H1 (cell line): Measurements from ENCODE around the gene MIF4GD. TPM values are rescaled to one million over a fixed set of nuclear protein-coding genes. Genes with fewer than 3 reads are reported as not detected.

Experiments used
- CTCF ChIA-PET: fragments of 300-600 bp; sonication (Branson Sonifier 250); formaldehyde crosslinking; loops from one replicate; lab custom pipeline; 2021; ENCODE audit not compliant: partially characterized antibody; lab: Charles Lee
- POLR2A ChIA-PET: fragments of 300-600 bp; sonication (Branson Sonifier 250); formaldehyde crosslinking; loops from one replicate; lab custom pipeline; 2021; ENCODE audit warnings: inconsistent platforms; ENCODE audit not compliant: partially characterized antibody; lab: Charles Lee
- DNase-seq, 2 experiments: peaks; one replicate each; pipeline versions ENCODE4 v3.0.0 to v3.0.0-alpha.2; 2010 to 2022; ENCODE audit warnings: low spot score in 2 of 2, low read depth in 1 of 2, mixed read lengths in 1 of 2
- FAIRE-seq: peaks from 2 replicates; lab custom pipeline; 2011; peaks lifted over from hg19 to GRCh38; lab: Jason Lieb, UNC
- H2AFZ ChIP-seq: 2 replicates; pipeline ENCODE4 v1.8.1; 2012; ENCODE audit warnings: low read length, inconsistent platforms
- H2AK5ac ChIP-seq: 2 replicates; pipeline ENCODE4 v1.6.1; 2013; ENCODE audit warnings: low read depth, low read length
- H2BK120ac ChIP-seq: replicated peaks from 2 replicates; pipeline ENCODE3; 2013; ENCODE audit warnings: low read depth, low read length, inconsistent platforms
- H2BK12ac ChIP-seq: 2 replicates; pipeline ENCODE4 v1.6.1; 2013; ENCODE audit warnings: low read depth, low read length
- H2BK15ac ChIP-seq: 2 replicates; pipeline ENCODE4 v1.6.1; 2013; ENCODE audit warnings: low read length
- H2BK20ac ChIP-seq: 2 replicates; pipeline ENCODE4 v1.6.1; 2013; ENCODE audit warnings: low read length
- H2BK5ac ChIP-seq: 2 replicates; pipeline ENCODE4 v1.6.1; 2013; ENCODE audit warnings: low read depth, low read length
- H3K14ac ChIP-seq: 2 replicates; pipeline ENCODE4 v1.6.1; 2013; ENCODE audit warnings: inconsistent platforms; ENCODE audit not compliant: insufficient read length
- H3K18ac ChIP-seq: 2 replicates; pipeline ENCODE4 v1.6.1; 2013; ENCODE audit warnings: low read length; ENCODE audit errors: extremely low read depth
- H3K23ac ChIP-seq: 2 replicates; pipeline ENCODE4 v1.6.1; 2013; ENCODE audit warnings: inconsistent platforms; ENCODE audit not compliant: insufficient read length
- H3K23me2 ChIP-seq: 2 replicates; pipeline ENCODE4 v1.6.1; 2013; ENCODE audit warnings: low read depth, low read length
- H3K27ac ChIP-seq: 2 replicates; pipeline ENCODE4 v1.6.1; 2011; ENCODE audit warnings: low read depth, low read length, inconsistent platforms
- H3K27me3 ChIP-seq, 4 experiments: replicated peaks in 1 of 4; 1 replicate in 1 of 4; 2 replicates in 3 of 4; pipeline versions ENCODE4 v1.6.1 to v1.8.1; 2011 to 2013; ENCODE audit warnings: low read length in 3 of 4, mild to moderate bottlenecking in 3 of 4, inconsistent platforms in 2 of 4, mixed read lengths in 2 of 4, moderate library complexity in 1 of 4; ENCODE audit not compliant: control insufficient read depth in 3 of 4, insufficient read depth in 3 of 4; ENCODE audit errors: extremely low read depth in 1 of 4
- H3K36me3 ChIP-seq, 4 experiments: 2 replicates each; pipeline versions ENCODE4 v1.6.1 to v1.8.1; 2011 to 2013; ENCODE audit warnings: mild to moderate bottlenecking in 4 of 4, low read length in 3 of 4, moderate library complexity in 2 of 4, control low read depth in 1 of 4, inconsistent platforms in 1 of 4; ENCODE audit not compliant: insufficient read depth in 4 of 4, control insufficient read depth in 2 of 4
- H3K4ac ChIP-seq: replicated peaks from 2 replicates; pipeline ENCODE3; 2013; ENCODE audit warnings: low read length, low read depth, mixed read lengths, inconsistent platforms; ENCODE audit not compliant: insufficient read length
- H3K4me1 ChIP-seq, 4 experiments: replicated peaks in 1 of 4; 1 replicate in 1 of 4; 2 replicates in 3 of 4; pipeline versions ENCODE4 v1.6.1 to v1.8.1; 2011 to 2013; ENCODE audit warnings: low read length in 3 of 4, inconsistent platforms in 2 of 4, mixed read lengths in 1 of 4; ENCODE audit not compliant: insufficient read depth in 4 of 4, control insufficient read depth in 3 of 4
- H3K4me2 ChIP-seq, 2 experiments: 2 replicates each; pipeline versions ENCODE4 v1.6.1 to v1.8.1; 2011 to 2013; ENCODE audit warnings: low read depth in 2 of 2, low read length in 2 of 2, control low read depth in 1 of 2, inconsistent platforms in 1 of 2, mild to moderate bottlenecking in 1 of 2; ENCODE audit not compliant: insufficient read depth in 1 of 2
- H3K4me3 ChIP-seq, 4 experiments: fragments of 200-600, 300-600 bp in 1 of 4; sonication (generic), shearing (Covaris generic), sonication (Bioruptor Twin) in 1 of 4; 2 replicates each; pipeline versions ENCODE4 v1.5.1 to v1.8.1; 2011 to 2016; ENCODE audit warnings: low read length in 4 of 4, low read depth in 3 of 4, control low read depth in 2 of 4, inconsistent platforms in 2 of 4, mild to moderate bottlenecking in 2 of 4, mixed read lengths in 1 of 4, moderate library complexity in 1 of 4; ENCODE audit not compliant: insufficient read depth in 2 of 4; ENCODE audit errors: extremely low read depth in 1 of 4
- H3K56ac ChIP-seq: replicated peaks from 2 replicates; pipeline ENCODE3; 2013; ENCODE audit warnings: low read depth, mild to moderate bottlenecking, mixed read lengths, low read length, inconsistent platforms; ENCODE audit not compliant: insufficient read length
- H3K79me1 ChIP-seq: 2 replicates; pipeline ENCODE4 v1.6.1; 2013; ENCODE audit warnings: low read depth, low read length, control low read depth
- H3K79me2 ChIP-seq, 2 experiments: 2 replicates each; pipeline versions ENCODE4 v1.6.1 to v1.8.1; 2012 to 2013; ENCODE audit warnings: low read length in 2 of 2, mild to moderate bottlenecking in 2 of 2, inconsistent platforms in 1 of 2; ENCODE audit not compliant: insufficient read depth in 2 of 2, control insufficient read depth in 1 of 2
- H3K9ac ChIP-seq, 4 experiments: replicated peaks in 1 of 4; 1 replicate in 1 of 4; 2 replicates in 3 of 4; pipeline versions ENCODE4 v1.6.1 to v1.8.1; 2011 to 2013; ENCODE audit warnings: low read depth in 3 of 4, low read length in 3 of 4, control low read depth in 2 of 4, mild to moderate bottlenecking in 2 of 4, moderate library complexity in 2 of 4, inconsistent platforms in 1 of 4; ENCODE audit errors: extremely low read depth in 1 of 4
- H3K9me3 ChIP-seq, 2 experiments: 2 replicates each; pipeline versions ENCODE4 v1.6.1 to v1.8.1; 2012 to 2013; ENCODE audit warnings: mild to moderate bottlenecking in 2 of 2, moderate library complexity in 2 of 2, control low read depth in 1 of 2, inconsistent platforms in 1 of 2, low read depth in 1 of 2, low read length in 1 of 2, mixed read lengths in 1 of 2; ENCODE audit not compliant: insufficient read depth in 2 of 2
- H4K20me1 ChIP-seq, 2 experiments: replicated peaks in 1 of 2; 2 replicates each; pipeline versions ENCODE3 to v1.8.1; 2011 to 2013; ENCODE audit warnings: inconsistent platforms in 2 of 2, low read length in 2 of 2, mild to moderate bottlenecking in 1 of 2; ENCODE audit not compliant: insufficient read depth in 2 of 2, control insufficient read depth in 1 of 2
- H4K5ac ChIP-seq: 2 replicates; pipeline ENCODE4 v1.6.1; 2013; ENCODE audit warnings: low read length, low read depth, mixed read lengths, inconsistent platforms; ENCODE audit not compliant: insufficient read length
- H4K8ac ChIP-seq: 2 replicates; pipeline ENCODE4 v1.8.0; 2013; ENCODE audit warnings: mild to moderate bottlenecking, moderate library complexity, low read length, inconsistent platforms; ENCODE audit not compliant: insufficient read depth; ENCODE audit errors: extremely low read depth
- H4K91ac ChIP-seq: replicated peaks from 2 replicates; pipeline ENCODE3; 2013; ENCODE audit warnings: low read length, mixed read lengths, inconsistent platforms; ENCODE audit not compliant: insufficient read length
- ASH2L ChIP-seq: fragments of 200-600, 300-600 bp; sonication (generic); IDR thresholded peaks from one replicate; pipeline ENCODE4 v1.7.1; 2017; ENCODE audit warnings: low read length
- CREB1 ChIP-seq: IDR thresholded peaks from 2 replicates; pipeline ENCODE4 v1.6.1; 2012; ENCODE audit warnings: inconsistent platforms
- CTBP2 ChIP-seq: IDR thresholded peaks from 2 replicates; pipeline ENCODE4 v1.7.0; 2011; ENCODE audit warnings: borderline replicate concordance, mild to moderate bottlenecking, moderate library complexity, mixed read lengths, low read length; ENCODE audit not compliant: insufficient read depth, insufficient read length
- FOSL1 ChIP-seq: IDR thresholded peaks from 2 replicates; pipeline ENCODE4 v1.6.1; 2011; ENCODE audit warnings: mild to moderate bottlenecking, low read depth, low read length, moderate library complexity; ENCODE audit not compliant: insufficient read depth
- MAFK ChIP-seq: IDR thresholded peaks from 2 replicates; pipeline ENCODE4 v1.6.1; 2012; ENCODE audit warnings: low read depth, mild to moderate bottlenecking, improper control_type of control experiment, low read length
- SIN3A ChIP-seq, 2 experiments: IDR thresholded peaks in 1 of 2; conservative IDR thresholded peaks in 1 of 2; 2 replicates each; pipeline ENCODE4 v1.6.1; 2011 to 2012; ENCODE audit warnings: low read length in 2 of 2, improper control_type of control experiment in 1 of 2, low read depth in 1 of 2, mild to moderate bottlenecking in 1 of 2
- SP1 ChIP-seq: IDR thresholded peaks from 2 replicates; pipeline ENCODE4 v1.6.1; 2011; ENCODE audit warnings: low read depth, low read length
- SP2 ChIP-seq: IDR thresholded peaks from 2 replicates; pipeline ENCODE4 v1.6.1; 2012; ENCODE audit warnings: mild to moderate bottlenecking, low read length, inconsistent platforms
- TAF7 ChIP-seq: optimal IDR thresholded peaks from 2 replicates; pipeline ENCODE3; 2011; ENCODE audit warnings: low read depth, mild to moderate bottlenecking, inconsistent platforms, low read length, moderate library complexity, borderline replicate concordance
- TCF12 ChIP-seq: IDR thresholded peaks from 2 replicates; pipeline ENCODE4 v1.6.1; 2011; ENCODE audit warnings: low read depth, mild to moderate bottlenecking, low read length
- ZNF274 ChIP-seq: IDR thresholded peaks from 2 replicates; pipeline ENCODE4 v1.7.0; 2012; ENCODE audit warnings: low read length, borderline replicate concordance; ENCODE audit errors: extremely low read depth
- WGBS, 2 experiments: shearing (Covaris generic) in 1 of 2; methylation state at CpG; one replicate each; pipeline versions ENCODE4 v1.1.6 to v1.1.7; 2013 to 2015; ENCODE audit warnings: low lambda C conversion rate in 2 of 2, mixed read lengths in 2 of 2, inconsistent platforms in 1 of 2, low coverage in 1 of 2, missing lambda C conversion rate in 1 of 2; ENCODE audit not compliant: insufficient replicate concordance in 2 of 2, insufficient coverage in 1 of 2, insufficient read length in 1 of 2; ENCODE audit errors: extremely low coverage in 1 of 2, missing lambda C conversion rate in 1 of 2; 5-methylcytosine and 5-hydroxymethylcytosine counted together
- polyA plus RNA-seq, 7 experiments: library from polyadenylated mRNA; depleted of rRNA in 3 of 7; stranded (reverse) in 5 of 7; unstranded in 2 of 7; fragments of >200 nt in 5 of 7; fragments of 200-250 nt in 2 of 7; gene quantifications; 1 replicate in 5 of 7; 2 replicates in 1 of 7; 4 replicates in 1 of 7; pipeline versions ENCODE4 v1.2.1 to v1.2.3, GENCODE V29; 2011 to 2013; ENCODE audit warnings: missing spikeins in 2 of 7, mixed read lengths in 2 of 7
- total RNA-seq: library from RNA; stranded (reverse); fragmentation: NEBNext Ultra II Directional; extraction: Animal tissue kit (Norgen Biotek cat#: 25700); gene quantifications from 2 replicates; pipeline ENCODE4 v1.2.1, GENCODE V29; 2021

The MIF4GD gene
- total and polyA plus RNA-seq, 2 of the 8 experiments (the other 6 are each of a cell fraction or from before 2014, with no cell fraction given): 16.1 to 51.1 TPM

- no peak overlapping the region for H2AK5ac ChIP-seq
- no peaks in the 10 kb centered on the region for H3K23me2 ChIP-seq
- H4K20me1 ChIP-seq: peaks cover 6 to 8% of the 10 kb centered on the region in 2 experiments
- peaks cover 8% of the 10 kb centered on the region for H3K79me1 ChIP-seq
- 0 out of 2 replicates have a peak overlapping the region, but pooled peaks have one; percentile 18 for H2BK12ac ChIP-seq
- H2BK120ac ChIP-seq: no peak overlapping the region
- H3K9ac ChIP-seq: no peak overlapping the region; a peak in 1 of 7 replicates
- H3K23ac ChIP-seq: no peak overlapping the region
- H3K4ac ChIP-seq: no peak overlapping the region
- peaks cover 2 to 14% (median 6%) of the 10 kb centered on the region in 4 experiments; a peak in 3 of 8 replicates for H3K36me3 ChIP-seq
- POLR2A ChIA-PET: interaction anchor here (0.6 to 5.0 kb wide), 7 partner anchors 10 to 271 kb away, joined by 3 to 49 read pairs (median 3); partner anchors contain the start of genes GGA3, MRPS7 and SUMO2
- no peak overlapping the region for H3K56ac ChIP-seq
- H4K8ac ChIP-seq: no peak overlapping the region; the same call in 1 of the 2 replicates
- no peak overlapping the region for H3K14ac ChIP-seq
- CTCF ChIA-PET: interaction anchor here (0.6 to 16.5 kb wide), 4 partner anchors 10 to 322 kb away, joined by 3 to 369 read pairs (median 46); partner anchors contain the start of genes GGA3, MIF4GD and MRPS7
- H3K4me1 ChIP-seq: peaks cover 0 to 7% (median under 1%) of the 10 kb centered on the region in 4 experiments; a peak in 3 of 7 replicates
- H3K18ac ChIP-seq: no peak overlapping the region
- H4K91ac ChIP-seq: peak overlapping the region; percentile 1
- peaks cover 0 to 31% of the 10 kb centered on the region in 2 experiments; a peak in 2 of 4 replicates for H3K79me2 ChIP-seq
- no peak overlapping the region for H2BK5ac ChIP-seq
- no peak overlapping the region for H3K4me3 ChIP-seq
- no peak overlapping the region for H2AFZ ChIP-seq
- no peak for FAIRE-seq
- H3K4me2 ChIP-seq: peak overlapping the region in 1 of 2 experiments; percentile 14; a peak in 1 of 4 replicates
- H2BK15ac ChIP-seq: no peak overlapping the region
- H3K27ac ChIP-seq: no peak overlapping the region
- H4K5ac ChIP-seq: no peak overlapping the region
- DNase-seq: no peak
- H3K27me3 ChIP-seq: no peaks in the 10 kb centered on the region
- H2BK20ac ChIP-seq: no peak overlapping the region
- 86% methylated on average over 11 of the region's 11 CpGs; no CpG with 5 or more reads in 1 of the 2 experiments for WGBS, 2 experiments
- no peaks in the 10 kb centered on the region for H3K9me3 ChIP-seq
- no peak for TF ChIP-seq TAF7
- no peak for TF ChIP-seq CTBP2
- TF ChIP-seq SP1: no peak
- no peak for TF ChIP-seq CREB1
- TF ChIP-seq ASH2L: no peak
- TF ChIP-seq ZNF274: no peak
- TF ChIP-seq MAFK: no peak
- TF ChIP-seq SP2: no peak
- no peak for TF ChIP-seq FOSL1
- no peak for TF ChIP-seq SIN3A (conservative IDR thresholded peaks at IDR 0.05 in 1 of 2, IDR thresholded peaks at IDR 0.05 in 1 of 2; ENCODE audit: low read depth in 1 of 2, low read length in 2 of 2)
- no peak for TF ChIP-seq TCF12
Measured at GRCh38 chr17:75250009-75250471, 21.0 kb downstream of the MIF4GD start.
